ENCODE data around the gene SLC25A26. TPM values are rescaled to one million over a fixed set of nuclear protein-coding genes. Genes with fewer than 3 reads are reported as not detected.

Gene SLC25A26
- total and polyA plus RNA-seq, 2 of the 13 experiments (the other 11 are each of a cell fraction or from before 2014, with no cell fraction given): 23.1 to 32.7 TPM

GRCh38 chr3:66269411-66269810 lies 48.6 kb downstream of the SLC25A26 start:
- POLR2A ChIA-PET: no interaction called here
- Histone ChIP-seq H3K36me3 (replicated peaks in 1 of 2; ENCODE audit: control insufficient read depth in 1 of 2, insufficient read depth in 2 of 2, low read length in 2 of 2) (peaks cover 2 to 5% of the 10 kb centered on the region in 2 experiments; a peak in 1 of 5 replicates), H3K9ac (ENCODE audit: insufficient read depth, low read depth, low read length) (no peak overlapping the region), H4K20me1 (ENCODE audit: insufficient read depth, low read length) (no peaks in the 10 kb centered on the region), H2AFZ (ENCODE audit: low read length) (no peak overlapping the region), H3K79me2 (ENCODE audit: insufficient read depth, low read length) (no peaks in the 10 kb centered on the region), H3K9me3 (ENCODE audit: low read length) (no peaks in the 10 kb centered on the region), H3K4me2 (ENCODE audit: low read depth, low read length) (no peak overlapping the region), H3K4me3 (replicated peaks in 1 of 3; ENCODE audit: insufficient read depth in 1 of 3, low read depth in 2 of 3, low read length in 3 of 3) (no peak overlapping the region), H3K27ac (ENCODE audit: extremely low read length, insufficient read depth, low read length) (no peak overlapping the region), H3K27me3 (ENCODE audit: control insufficient read depth in 1 of 2, insufficient read depth in 2 of 2, low read length in 2 of 2) (no peaks in the 10 kb centered on the region), H3K4me1 (ENCODE audit: insufficient read depth, low read length) (peaks cover 9% of the 10 kb centered on the region; the same call in 1 of the 2 replicates)
- BruUV-seq (replicated peaks): no TSS peak
- in situ Hi-C loops (cut with HindIII; ENCODE audit: extremely low pct_ligation_motif_present, low pct_unique_long_range_greater_than_20kb) (no loop called here), intact Hi-C loops (cut with micrococcal nuclease; ENCODE audit: unreplicated experiment) (no loop called here)
- CTCF ChIA-PET (ENCODE audit: low intra/inter-chr PET ratio, low total read pairs): no interaction called here
- 97% methylated on average over 1 of the region's 1 CpG for WGBS (ENCODE audit: low lambda C conversion rate)
- no peak for DNase-seq (ENCODE audit: low spot score)
- ATAC-seq: no peak
- no peak for TF ChIP-seq ZNF841 (CRISPR knock-in tag; IDR thresholded peaks at IDR 0.05; ENCODE audit: borderline replicate concordance)
- TF ChIP-seq, protein P1, sequence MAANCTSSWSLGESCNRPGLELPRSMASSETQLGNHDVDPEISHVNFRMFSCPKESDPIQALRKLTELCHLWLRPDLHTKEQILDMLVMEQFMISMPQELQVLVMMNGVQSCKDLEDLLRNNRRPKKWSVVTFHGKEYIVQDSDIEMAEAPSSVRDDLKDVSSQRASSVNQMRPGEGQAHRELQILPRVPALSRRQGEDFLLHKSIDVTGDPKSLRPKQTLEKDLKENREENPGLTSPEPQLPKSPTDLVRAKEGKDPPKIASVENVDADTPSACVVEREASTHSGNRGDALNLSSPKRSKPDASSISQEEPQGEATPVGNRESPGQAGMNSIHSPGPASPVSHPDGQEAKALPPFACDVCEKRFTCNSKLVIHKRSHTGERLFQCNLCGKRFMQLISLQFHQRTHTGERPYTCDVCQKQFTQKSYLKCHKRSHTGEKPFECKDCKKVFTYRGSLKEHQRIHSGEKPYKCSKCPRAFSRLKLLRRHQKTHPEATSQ (CRISPR knock-in tag; IDR thresholded peaks at IDR 0.05; ENCODE audit: borderline replicate concordance): no peak
- no peak for TF ChIP-seq RBM39 (IDR thresholded peaks at IDR 0.05; ENCODE audit: low read depth, low read length, poor library complexity, severe bottlenecking)
- no peak for TF ChIP-seq RFX5 (IDR thresholded peaks at IDR 0.05; ENCODE audit: low read depth, low read length)
- no peak for TF ChIP-seq NFIB (CRISPR knock-in tag; IDR thresholded peaks at IDR 0.05; ENCODE audit: borderline replicate concordance)
- TF ChIP-seq ZC3H4 (CRISPR knock-in tag; IDR thresholded peaks at IDR 0.05; ENCODE audit: borderline replicate concordance): no peak
- TF ChIP-seq, protein P2, sequence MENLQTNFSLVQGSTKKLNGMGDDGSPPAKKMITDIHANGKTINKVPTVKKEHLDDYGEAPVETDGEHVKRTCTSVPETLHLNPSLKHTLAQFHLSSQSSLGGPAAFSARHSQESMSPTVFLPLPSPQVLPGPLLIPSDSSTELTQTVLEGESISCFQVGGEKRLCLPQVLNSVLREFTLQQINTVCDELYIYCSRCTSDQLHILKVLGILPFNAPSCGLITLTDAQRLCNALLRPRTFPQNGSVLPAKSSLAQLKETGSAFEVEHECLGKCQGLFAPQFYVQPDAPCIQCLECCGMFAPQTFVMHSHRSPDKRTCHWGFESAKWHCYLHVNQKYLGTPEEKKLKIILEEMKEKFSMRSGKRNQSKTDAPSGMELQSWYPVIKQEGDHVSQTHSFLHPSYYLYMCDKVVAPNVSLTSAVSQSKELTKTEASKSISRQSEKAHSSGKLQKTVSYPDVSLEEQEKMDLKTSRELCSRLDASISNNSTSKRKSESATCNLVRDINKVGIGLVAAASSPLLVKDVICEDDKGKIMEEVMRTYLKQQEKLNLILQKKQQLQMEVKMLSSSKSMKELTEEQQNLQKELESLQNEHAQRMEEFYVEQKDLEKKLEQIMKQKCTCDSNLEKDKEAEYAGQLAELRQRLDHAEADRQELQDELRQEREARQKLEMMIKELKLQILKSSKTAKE (CRISPR knock-in tag; IDR thresholded peaks at IDR 0.05; ENCODE audit: borderline replicate concordance): no peak
- TF ChIP-seq ZNF547 (CRISPR knock-in tag; IDR thresholded peaks at IDR 0.05): no peak
- TF ChIP-seq FOSL2 (CRISPR knock-in tag; IDR thresholded peaks at IDR 0.05): no peak
- TF ChIP-seq ZNF749 (CRISPR knock-in tag; IDR thresholded peaks at IDR 0.05; ENCODE audit: borderline replicate concordance): no peak
- TF ChIP-seq, protein P3, sequence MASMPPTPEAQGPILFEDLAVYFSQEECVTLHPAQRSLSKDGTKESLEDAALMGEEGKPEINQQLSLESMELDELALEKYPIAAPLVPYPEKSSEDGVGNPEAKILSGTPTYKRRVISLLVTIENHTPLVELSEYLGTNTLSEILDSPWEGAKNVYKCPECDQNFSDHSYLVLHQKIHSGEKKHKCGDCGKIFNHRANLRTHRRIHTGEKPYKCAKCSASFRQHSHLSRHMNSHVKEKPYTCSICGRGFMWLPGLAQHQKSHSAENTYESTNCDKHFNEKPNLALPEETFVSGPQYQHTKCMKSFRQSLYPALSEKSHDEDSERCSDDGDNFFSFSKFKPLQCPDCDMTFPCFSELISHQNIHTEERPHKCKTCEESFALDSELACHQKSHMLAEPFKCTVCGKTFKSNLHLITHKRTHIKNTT (CRISPR knock-in tag; IDR thresholded peaks at IDR 0.05): no peak
- no peak for FAIRE-seq
